Measurements from ENCODE around the gene ZNF483.
"Not testable (repeated sequence)": the region's sequence is repeated elsewhere in the genome, so short reads cannot be mapped to it uniquely, and the experiment has no call there.

The ZNF483 gene

GRCh38 chr9:111525056-111525977, at the start of gene ZNF483:
TSS of gene ZNF483 (plus strand) at chr9:111525179. CDS start at chr9:111527396, 2,217 bp downstream.
- DNase-seq = peak; percentile 97

DNA sequence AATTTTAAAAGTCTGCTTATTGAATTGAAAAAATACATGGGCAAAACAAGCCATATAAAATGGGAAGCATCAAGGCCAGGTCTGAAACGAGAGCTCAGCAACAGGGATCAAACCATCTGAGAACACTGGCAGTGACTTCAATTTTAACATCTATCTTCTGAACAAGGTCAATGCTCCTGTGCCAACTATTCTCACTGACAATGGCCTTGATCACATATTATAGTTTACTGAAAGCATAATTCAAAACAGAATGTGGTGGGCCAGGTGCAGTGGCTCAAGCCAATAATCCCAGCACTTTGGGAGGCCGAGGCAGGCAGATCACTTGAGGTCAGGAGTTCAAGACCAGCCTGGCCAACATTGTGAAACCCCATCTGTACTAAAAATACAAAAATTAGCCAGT, 49.8 kb upstream of the ZNF483 start:
- no peak for DNase-seq

GRCh38 chr9:111477677-111478076, 47.3 kb upstream of the ZNF483 start:
- DNase-seq = no peak

DNA sequence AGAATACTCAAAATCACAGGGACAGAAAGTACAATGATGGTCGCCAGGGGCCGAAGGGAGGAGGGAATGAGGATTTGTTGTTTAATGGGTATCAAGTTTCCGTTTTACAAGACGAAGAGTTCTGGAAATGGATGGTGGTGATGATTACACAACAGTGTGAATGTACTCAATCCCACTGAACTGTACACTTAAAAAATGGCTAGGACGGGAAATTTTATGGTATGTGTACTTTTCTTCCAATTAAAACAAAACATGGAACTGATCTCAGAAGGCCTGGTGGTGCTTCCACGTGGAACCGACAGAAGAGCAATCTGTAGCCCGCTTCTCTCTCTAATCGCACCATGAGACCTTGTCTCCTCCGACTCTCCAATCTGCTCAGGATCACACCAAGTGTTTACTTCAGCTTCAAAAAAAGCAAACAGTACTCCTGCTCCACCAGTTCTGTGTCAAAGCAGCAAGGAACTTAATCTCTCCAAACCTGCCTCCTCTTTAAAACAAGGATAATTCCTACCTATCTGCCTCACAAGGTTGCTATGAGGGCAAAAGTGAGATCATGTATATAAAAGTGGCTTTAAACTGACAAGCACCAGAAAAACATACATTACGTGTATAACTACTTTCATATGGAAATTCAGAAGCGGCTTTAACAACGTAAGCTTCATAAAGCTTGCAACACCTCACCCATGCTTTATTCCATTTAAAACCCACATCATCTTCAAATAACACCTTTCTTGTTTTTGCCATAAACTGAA, 42.9 kb upstream of the ZNF483 start:
- peak; percentile 62 for DNase-seq

- DNase-seq = peak; percentile 85
Observed at GRCh38 chr9:111482694-111483438, 42.1 kb upstream of the ZNF483 start.

DNA sequence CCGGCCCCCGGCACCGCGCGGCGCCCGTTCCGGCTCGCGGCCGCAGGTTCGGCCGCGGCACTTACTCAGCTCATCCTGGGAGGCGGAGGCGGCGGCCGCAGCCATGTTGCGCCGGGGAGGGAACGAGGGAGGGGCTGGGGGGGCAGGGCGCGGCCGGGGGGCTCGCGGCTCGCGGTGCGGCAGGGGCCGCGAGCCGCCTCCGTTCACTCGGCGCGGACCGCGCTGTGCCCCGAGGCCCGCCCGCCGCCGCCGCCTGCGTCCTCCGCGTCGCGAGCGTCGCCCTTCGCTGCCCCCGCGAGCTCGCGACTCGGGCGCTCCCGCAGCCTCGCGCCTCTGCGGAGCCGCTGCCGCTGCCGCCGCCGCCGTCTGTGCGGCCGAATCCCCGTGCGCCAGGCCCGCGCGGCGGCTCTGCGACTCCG, 41.5 kb upstream of the ZNF483 start:
- peak; percentile 85 for DNase-seq

DNA sequence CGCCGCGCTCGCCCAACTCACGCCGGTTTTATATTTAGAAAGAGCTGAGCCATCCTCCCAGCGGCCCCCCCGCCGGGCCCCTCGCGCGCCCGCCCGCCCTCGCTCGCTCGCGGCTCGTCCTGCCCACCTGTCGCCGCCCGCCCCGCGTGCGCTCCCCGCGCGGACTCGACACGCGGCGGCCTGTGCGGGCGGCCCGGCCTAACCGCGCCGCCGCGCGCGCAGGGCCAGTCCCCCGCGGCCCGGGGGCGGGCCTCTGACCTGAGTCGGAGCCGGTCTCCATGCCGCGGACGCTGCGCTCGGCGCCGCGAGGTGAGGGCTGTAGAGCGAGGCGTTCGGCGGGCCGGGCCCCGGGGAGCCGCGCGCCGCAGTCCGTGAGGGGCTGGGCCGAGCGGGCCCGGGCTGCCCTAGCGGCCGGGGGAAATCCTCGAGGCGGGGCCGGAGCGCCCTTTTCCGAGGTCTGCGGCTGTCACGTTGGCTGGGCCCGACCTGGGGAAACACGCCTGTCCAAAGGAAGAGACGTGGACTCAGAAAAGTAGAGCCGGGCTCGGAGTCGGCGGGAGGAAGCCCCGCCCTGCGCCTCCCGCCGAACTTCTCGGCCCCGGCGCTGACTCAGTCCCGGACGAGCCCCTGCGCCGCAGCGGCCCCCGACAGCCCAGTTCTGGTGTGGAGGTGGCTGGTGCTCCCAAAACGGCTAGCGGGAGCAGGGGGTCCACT, 41.0 kb upstream of the ZNF483 start, which contains the start of gene ECPAS:
Gene ECPAS (minus strand): TSS at position 526 of the 714 bp plus-strand sequence. CDS start 11,465 bp downstream, outside the sequence.
- DNase-seq = peak; percentile 88

DNA sequence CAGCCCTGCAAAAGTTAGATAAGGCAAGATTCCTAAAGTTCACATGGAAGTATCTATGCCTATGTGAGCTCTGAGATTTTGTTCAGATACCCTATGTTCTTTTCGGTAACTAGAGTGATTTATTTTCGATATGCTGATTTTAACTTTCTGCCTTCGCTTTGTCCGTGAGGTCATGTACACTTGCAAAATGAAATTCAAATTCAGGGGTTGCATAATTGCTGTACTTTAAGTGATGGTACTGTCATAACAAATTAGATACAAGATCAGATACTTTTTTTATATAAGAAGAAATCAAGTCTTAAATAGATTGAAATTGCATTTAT, 40.4 kb upstream of the ZNF483 start:
- no peak for DNase-seq

DNA sequence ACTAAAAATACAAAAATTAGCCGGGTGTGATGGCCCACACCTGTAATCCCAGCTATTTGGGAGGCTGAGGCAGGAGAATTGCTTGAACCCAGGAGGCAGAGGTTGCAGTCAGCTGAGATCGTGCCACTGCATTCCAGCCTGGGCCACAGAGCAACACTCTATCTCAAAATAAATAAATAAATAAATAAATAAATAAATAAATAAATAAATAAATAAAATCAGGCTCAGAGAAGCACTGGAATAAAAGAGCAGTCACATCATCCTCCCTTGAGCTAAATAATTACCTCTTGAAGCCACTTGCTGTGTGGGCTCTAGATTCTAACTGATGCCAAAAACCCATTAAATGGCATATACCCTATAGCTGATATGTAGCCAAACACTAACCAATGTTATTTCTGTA, 27.8 kb upstream of the ZNF483 start:
- DNase-seq = not testable (repeated sequence)

- no peak for DNase-seq
Observed at GRCh38 chr9:111501005-111501562, 23.9 kb upstream of the ZNF483 start.

DNA sequence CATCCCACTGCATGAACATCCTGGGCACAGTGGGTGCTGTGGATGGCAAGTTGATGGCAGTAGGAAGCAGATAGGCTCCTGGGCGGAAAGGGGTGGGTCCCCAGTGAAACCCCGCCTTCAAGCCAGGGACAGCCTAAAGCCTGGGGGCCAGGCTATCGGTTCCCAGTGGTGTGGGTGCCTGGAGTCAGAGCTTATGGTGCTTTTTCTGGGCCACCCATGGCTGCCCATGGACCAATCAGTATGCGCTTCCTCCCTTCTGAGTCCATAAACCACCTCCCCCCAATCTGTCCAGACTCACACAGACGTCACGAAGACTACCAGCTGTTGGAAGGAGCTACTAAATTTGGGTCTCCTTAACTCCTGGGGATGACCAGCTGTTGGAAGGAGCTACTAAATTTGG, 23.3 kb upstream of the ZNF483 start:
- no peak for DNase-seq

DNA sequence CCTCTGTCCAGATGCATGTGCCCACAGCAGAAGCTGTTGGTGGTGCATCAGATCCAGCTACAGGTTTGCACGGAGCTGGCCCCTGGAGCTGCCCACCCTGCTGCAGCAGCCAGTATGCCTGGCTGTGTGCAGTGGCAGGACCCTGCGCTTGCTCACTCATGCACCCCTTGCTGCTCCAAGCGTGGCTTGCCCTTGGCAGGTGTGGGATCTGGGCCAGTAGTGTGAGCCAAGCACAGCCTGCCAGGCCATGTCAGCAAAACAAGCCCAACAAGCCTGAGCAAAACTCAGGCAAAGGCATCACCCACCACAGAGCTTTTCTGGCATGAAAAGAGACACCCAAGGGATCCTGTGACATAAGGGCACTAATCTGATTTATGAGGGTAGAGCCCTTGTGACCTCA, 22.5 kb upstream of the ZNF483 start:
- no peak for DNase-seq

DNA sequence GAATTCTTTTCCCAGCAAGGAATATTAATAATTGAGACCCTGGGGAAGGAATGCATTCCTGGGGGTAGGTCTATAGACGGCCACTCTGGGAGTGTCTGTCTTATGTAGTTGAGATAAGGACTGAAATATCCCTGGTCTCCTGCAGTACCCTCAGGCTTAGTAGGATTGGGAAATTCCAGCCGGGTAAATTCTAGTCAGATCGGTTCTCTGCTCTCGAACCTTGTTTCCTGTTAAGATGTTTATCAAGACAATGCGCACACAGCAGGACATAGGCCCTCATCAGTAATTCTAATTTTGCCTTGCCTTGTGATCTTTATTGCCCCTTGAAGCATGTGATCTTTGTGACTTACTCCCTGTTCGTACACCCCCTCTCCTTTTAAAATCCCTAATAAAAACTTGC, 13.4 kb upstream of the ZNF483 start:
- DNase-seq = not testable (repeated sequence)

DNA sequence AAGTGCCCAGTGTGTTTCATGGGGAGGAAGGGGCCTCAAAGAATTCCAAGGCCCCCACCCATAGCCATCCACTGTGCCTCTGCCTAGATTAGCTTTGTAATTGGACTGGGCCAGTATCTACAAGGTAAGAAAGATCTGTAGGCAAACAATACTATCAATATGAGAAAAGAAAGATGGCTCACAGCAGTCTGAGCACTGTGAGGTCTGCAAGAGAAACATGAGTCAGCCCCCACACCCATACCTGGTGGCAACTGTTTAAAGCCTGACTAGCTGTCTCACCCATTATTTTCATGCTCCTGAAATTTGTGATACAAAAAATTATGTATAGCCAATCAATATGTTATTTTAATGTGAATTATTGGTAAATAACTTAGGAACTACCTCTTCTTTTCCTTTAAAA, 10.0 kb upstream of the ZNF483 start:
- no peak for DNase-seq

DNA sequence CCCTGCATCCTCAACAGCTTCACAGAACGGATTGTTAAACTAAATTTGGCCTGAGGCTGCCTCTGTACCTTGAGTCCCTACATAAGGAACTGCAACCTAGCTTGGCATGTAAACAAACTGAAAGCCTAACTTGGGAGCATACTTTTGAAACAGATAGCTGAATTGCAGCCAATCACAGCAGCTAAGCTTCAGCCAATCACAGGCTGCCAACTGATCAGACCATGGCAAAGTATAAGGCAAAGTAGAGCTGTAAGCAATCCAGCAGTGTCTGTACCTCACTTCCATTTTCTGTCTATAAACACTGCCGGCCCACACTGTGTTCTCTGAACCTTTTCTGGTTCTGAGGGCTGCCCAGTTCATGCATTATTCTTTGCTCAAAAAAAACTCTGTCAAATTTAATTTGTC, 8.9 kb upstream of the ZNF483 start:
- DNase-seq = peak; percentile 19

- no peak for DNase-seq
Observed at GRCh38 chr9:111524731-111525055, 286 bp upstream of the ZNF483 start.

GRCh38 chr9:111527347-111527746, 2.4 kb downstream of the ZNF483 start:
- DNase-seq = no peak

DNA sequence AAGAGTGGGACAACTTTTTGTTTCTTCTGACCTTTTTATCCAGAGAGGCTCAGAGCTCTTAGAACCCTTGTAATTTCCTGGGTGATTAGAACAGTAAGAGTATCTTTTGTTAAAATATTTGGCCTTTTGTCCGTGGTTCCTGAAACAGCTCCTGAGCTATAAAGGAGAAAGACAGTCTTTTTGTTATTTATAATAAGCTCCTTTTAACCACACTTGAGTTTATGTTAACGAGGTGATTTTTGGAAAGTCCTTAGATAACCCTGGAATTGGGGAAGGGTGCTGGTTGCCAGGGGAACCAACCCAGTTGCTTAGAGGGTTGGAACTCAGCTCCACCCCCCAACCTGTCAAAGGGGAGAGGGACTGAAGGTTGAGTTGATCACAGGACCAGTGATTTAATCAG, 4.8 kb downstream of the ZNF483 start:
- DNase-seq = no peak

GRCh38 chr9:111531716-111532115, 6.7 kb downstream of the ZNF483 start:
- DNase-seq = no peak

GRCh38 chr9:111533099-111533790, 8.3 kb downstream of the ZNF483 start:
- DNase-seq = no peak

GRCh38 chr9:111542497-111543254, 17.7 kb downstream of the ZNF483 start:
- DNase-seq = no peak

Measured in NCI-H69 (cell line).